Liver (tissue), 3 donors: ENCODE data around the gene ADAMTS2.

Experiments
- HNF4G ChIP-seq: IDR thresholded peaks from 2 replicates; pipeline ENCODE4 v1.6.1; 2016; ENCODE audit warnings: antibody characterized with exemption
- TF ChIP-seq, protein P1 (sequence below): fragments of 150-350 bp; IDR thresholded peaks from 2 replicates; pipeline ENCODE4 v1.5.1; 2017; ENCODE audit warnings: improper control_type of control experiment, low read depth, low read length; ENCODE audit not compliant: missing input control
- TF ChIP-seq, protein P2 (sequence below): IDR thresholded peaks from 2 replicates; pipeline ENCODE4 v1.6.1; 2016; ENCODE audit warnings: antibody characterized with exemption
- donor health status: healthy.
- donor health status: healthy.

- TF ChIP-seq, protein P1, sequence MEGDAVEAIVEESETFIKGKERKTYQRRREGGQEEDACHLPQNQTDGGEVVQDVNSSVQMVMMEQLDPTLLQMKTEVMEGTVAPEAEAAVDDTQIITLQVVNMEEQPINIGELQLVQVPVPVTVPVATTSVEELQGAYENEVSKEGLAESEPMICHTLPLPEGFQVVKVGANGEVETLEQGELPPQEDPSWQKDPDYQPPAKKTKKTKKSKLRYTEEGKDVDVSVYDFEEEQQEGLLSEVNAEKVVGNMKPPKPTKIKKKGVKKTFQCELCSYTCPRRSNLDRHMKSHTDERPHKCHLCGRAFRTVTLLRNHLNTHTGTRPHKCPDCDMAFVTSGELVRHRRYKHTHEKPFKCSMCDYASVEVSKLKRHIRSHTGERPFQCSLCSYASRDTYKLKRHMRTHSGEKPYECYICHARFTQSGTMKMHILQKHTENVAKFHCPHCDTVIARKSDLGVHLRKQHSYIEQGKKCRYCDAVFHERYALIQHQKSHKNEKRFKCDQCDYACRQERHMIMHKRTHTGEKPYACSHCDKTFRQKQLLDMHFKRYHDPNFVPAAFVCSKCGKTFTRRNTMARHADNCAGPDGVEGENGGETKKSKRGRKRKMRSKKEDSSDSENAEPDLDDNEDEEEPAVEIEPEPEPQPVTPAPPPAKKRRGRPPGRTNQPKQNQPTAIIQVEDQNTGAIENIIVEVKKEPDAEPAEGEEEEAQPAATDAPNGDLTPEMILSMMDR: no peak
- TF ChIP-seq, protein P2, sequence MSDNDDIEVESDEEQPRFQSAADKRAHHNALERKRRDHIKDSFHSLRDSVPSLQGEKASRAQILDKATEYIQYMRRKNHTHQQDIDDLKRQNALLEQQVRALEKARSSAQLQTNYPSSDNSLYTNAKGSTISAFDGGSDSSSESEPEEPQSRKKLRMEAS: no peak
- no peak for TF ChIP-seq HNF4G
Measured at GRCh38 chr5:179208706-179209358, 136.4 kb downstream of the ADAMTS2 start.
